Suprapubic skin (tissue), 3 donors: ENCODE measurements around the gene NEURL1.

Source experiments
- EP300 ChIP-seq: sonication (generic); formaldehyde crosslinking; IDR thresholded peaks from one replicate; pipeline ENCODE4 v1.6.1; 2017; ENCODE audit warnings: antibody characterized with exemption
- TF ChIP-seq, protein P1 (sequence below), 2 donors: fragments of 200-600 bp in 1 of 2; fragments of 450-650 bp in 1 of 2; sonication (generic) in 1 of 2; IDR thresholded peaks; one replicate each; pipeline ENCODE4 v1.5.1; 2016 to 2019; ENCODE audit warnings: antibody characterized with exemption in 2 of 2, mild to moderate bottlenecking in 1 of 2, moderate library complexity in 1 of 2

DNA sequence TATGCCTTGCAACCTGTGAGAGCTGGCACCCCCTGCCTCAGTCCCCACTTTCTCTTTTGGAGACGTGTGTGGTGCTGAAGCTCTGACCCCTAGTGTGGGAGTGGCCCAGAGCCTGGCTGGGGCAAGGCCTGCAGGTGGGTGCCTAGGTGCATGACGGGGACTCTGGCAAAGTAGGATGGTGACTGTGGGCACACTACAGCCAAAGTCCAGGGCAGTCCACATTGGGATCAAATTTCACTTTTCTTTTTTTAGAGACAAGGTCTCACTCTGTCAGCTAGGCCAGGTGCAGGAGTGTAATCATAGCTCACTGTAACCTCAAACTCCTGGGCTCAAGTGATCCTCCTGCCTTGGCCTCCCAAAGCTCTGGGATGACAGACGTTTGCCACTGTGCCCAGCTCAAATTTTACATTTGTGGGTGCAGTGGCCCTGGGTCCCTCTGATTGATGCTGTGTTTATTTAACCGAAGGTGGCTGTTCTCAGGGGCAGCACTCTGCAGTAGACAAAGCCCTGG, 52.3 kb downstream of the NEURL1 start:
- TF ChIP-seq, protein P1, sequence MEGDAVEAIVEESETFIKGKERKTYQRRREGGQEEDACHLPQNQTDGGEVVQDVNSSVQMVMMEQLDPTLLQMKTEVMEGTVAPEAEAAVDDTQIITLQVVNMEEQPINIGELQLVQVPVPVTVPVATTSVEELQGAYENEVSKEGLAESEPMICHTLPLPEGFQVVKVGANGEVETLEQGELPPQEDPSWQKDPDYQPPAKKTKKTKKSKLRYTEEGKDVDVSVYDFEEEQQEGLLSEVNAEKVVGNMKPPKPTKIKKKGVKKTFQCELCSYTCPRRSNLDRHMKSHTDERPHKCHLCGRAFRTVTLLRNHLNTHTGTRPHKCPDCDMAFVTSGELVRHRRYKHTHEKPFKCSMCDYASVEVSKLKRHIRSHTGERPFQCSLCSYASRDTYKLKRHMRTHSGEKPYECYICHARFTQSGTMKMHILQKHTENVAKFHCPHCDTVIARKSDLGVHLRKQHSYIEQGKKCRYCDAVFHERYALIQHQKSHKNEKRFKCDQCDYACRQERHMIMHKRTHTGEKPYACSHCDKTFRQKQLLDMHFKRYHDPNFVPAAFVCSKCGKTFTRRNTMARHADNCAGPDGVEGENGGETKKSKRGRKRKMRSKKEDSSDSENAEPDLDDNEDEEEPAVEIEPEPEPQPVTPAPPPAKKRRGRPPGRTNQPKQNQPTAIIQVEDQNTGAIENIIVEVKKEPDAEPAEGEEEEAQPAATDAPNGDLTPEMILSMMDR (IDR thresholded peaks at IDR 0.05), result no peak
- no peak for TF ChIP-seq EP300
